HEK293T (cell line): ENCODE results near the gene ANKZF1.

Source experiments
- ARNT ChIP-seq: fragments of 450-650 bp; IDR thresholded peaks from 2 replicates; pipeline ENCODE4 v1.6.1; 2017; ENCODE audit warnings: mild to moderate bottlenecking
- BHLHE40 ChIP-seq: fragments of 450-650 bp; IDR thresholded peaks from 2 replicates; pipeline ENCODE4 v1.6.1; 2016; ENCODE audit warnings: mild to moderate bottlenecking, moderate library complexity, borderline replicate concordance
- ELF4 ChIP-seq: fragments of 450-650 bp; IDR thresholded peaks from 2 replicates; pipeline ENCODE4 v1.6.1; 2017; ENCODE audit warnings: antibody characterized with exemption
- FOXK2 ChIP-seq: fragments of 450-650 bp; IDR thresholded peaks from 2 replicates; pipeline ENCODE4 v1.6.1; 2016; ENCODE audit warnings: mild to moderate bottlenecking
- FOXM1 ChIP-seq: fragments of 450-650 bp; IDR thresholded peaks from 2 replicates; pipeline ENCODE4 v1.6.1; 2017; ENCODE audit warnings: mild to moderate bottlenecking, borderline replicate concordance
- HDGF ChIP-seq: fragments of 450-650 bp; IDR thresholded peaks from 2 replicates; pipeline ENCODE4 v1.6.1; 2017; ENCODE audit warnings: antibody characterized with exemption, borderline replicate concordance
- L3MBTL2 ChIP-seq: fragments of 450-650 bp; conservative IDR thresholded peaks from 2 replicates; pipeline ENCODE4 v1.6.1; 2016; ENCODE audit warnings: mild to moderate bottlenecking
- LEF1 ChIP-seq: fragments of 450-650 bp; IDR thresholded peaks from 2 replicates; pipeline ENCODE4 v1.6.1; 2017; ENCODE audit warnings: mild to moderate bottlenecking, borderline replicate concordance
- PKNOX1 ChIP-seq: fragments of 450-650 bp; IDR thresholded peaks from 2 replicates; pipeline ENCODE4 v1.6.1; 2016
- SP1 ChIP-seq: fragments of 450-650 bp; IDR thresholded peaks from 2 replicates; pipeline ENCODE4 v1.6.1; 2017
- SUZ12 ChIP-seq: fragments of 450-650 bp; IDR thresholded peaks from 2 replicates; pipeline ENCODE4 v1.6.1; 2016; ENCODE audit warnings: mild to moderate bottlenecking
- TARDBP ChIP-seq: fragments of 450-650 bp; IDR thresholded peaks from 2 replicates; pipeline ENCODE4 v1.6.1; 2016

- TF ChIP-seq BHLHE40 = no peak
- no peak for TF ChIP-seq PKNOX1
- no peak for TF ChIP-seq ARNT
- peak; percentile 47; the same call in 1 of the 2 replicates for TF ChIP-seq TARDBP
- TF ChIP-seq SUZ12 = no peak
- peak; percentile 91 for TF ChIP-seq L3MBTL2
- no peak for TF ChIP-seq LEF1
- no peak for TF ChIP-seq FOXK2
- TF ChIP-seq HDGF = no peak
- no peak for TF ChIP-seq SP1
- no peak for TF ChIP-seq FOXM1
- TF ChIP-seq ELF4 = no peak
Observed at GRCh38 chr2:219218732-219219701, 10.6 kb upstream of the ANKZF1 start, which contains the start of gene ABCB6.
